Colonic mucosa (tissue), 4 donors: ENCODE results near the gene CCDC88C. TPM values are rescaled to one million over a fixed set of nuclear protein-coding genes. Genes with fewer than 3 reads are reported as not detected.

Source experiments
- DNase-seq: peaks from one replicate; pipeline ENCODE4 v3.0.0-alpha.2; 2020
- H3K27ac ChIP-seq: fragments of 200-600 bp; one replicate; pipeline ENCODE4 v1.8.0; 2021
- H3K27me3 ChIP-seq: fragments of 200-600 bp; one replicate; pipeline ENCODE4 v1.8.0; 2021
- H3K36me3 ChIP-seq: fragments of 200-600 bp; one replicate; pipeline ENCODE4 v1.8.0; 2021
- H3K4me1 ChIP-seq: fragments of 200-600 bp; one replicate; pipeline ENCODE4 v1.8.0; 2021; ENCODE audit warnings: mild to moderate bottlenecking
- H3K4me3 ChIP-seq: fragments of 200-600 bp; one replicate; pipeline ENCODE4 v1.8.0; 2021
- H3K9ac ChIP-seq, 2 donors: one replicate each; pipeline ENCODE4 v1.7.0; 2013; ENCODE audit warnings: control low read depth in 2 of 2, low read depth in 2 of 2, low read length in 2 of 2
- H3K9me3 ChIP-seq: fragments of 200-600 bp; one replicate; pipeline ENCODE4 v1.8.0; 2021
- CTCF ChIP-seq: fragments of 200-600 bp; IDR thresholded peaks from one replicate; pipeline ENCODE4 v1.8.0; 2022; ENCODE audit warnings: antibody characterized with exemption, mild to moderate bottlenecking
- intact Hi-C: fragments of 100-400 bp; cut with DNase I; formaldehyde crosslinking; loops from one replicate; pipeline ENCODE4 v1.14.1; 2022
- total RNA-seq, 2 donors: library from RNA; stranded (reverse); fragmentation: NEBNext Ultra II Directional in 1 of 2; extraction: Animal tissue kit (Norgen Biotek cat#: 25700) in 1 of 2; gene quantifications; one replicate each; pipeline ENCODE4 v1.2.1, GENCODE V29; 2021
- donor health status: healthy.
- donor health status: DM: no; HTN: no; CAD: no.
- donor health status: DM: no; HTN: no; CAD: no.

The CCDC88C gene
- total RNA-seq, 2 donors from 2014 or later: 45.6 to 48.0 TPM

GRCh38 chr14:91377700-91378652, 39.6 kb downstream of the CCDC88C start:
- no peak for TF ChIP-seq CTCF
- no peaks in the 10 kb centered on the region for H3K9me3 ChIP-seq
- DNase-seq: no peak
- H3K4me1 ChIP-seq: peaks cover 17% of the 10 kb centered on the region
- H3K27me3 ChIP-seq: no peaks in the 10 kb centered on the region
- peak overlapping the region in 1 of 2 donors; percentile 56 for H3K9ac ChIP-seq
- no peaks in the 10 kb centered on the region for H3K36me3 ChIP-seq
- no peak overlapping the region for H3K4me3 ChIP-seq
- intact Hi-C loops: no loop called here
- peak overlapping the region; percentile 53 for H3K27ac ChIP-seq

GRCh38 chr14:91376547-91377477, 40.8 kb downstream of the CCDC88C start:
- TF ChIP-seq CTCF: no peak
- Histone ChIP-seq H3K36me3 (no peaks in the 10 kb centered on the region), H3K4me1 (peaks cover 19% of the 10 kb centered on the region), H3K9ac (peak overlapping the region in 1 of 2 donors; percentile 23), H3K27ac (no peak overlapping the region), H3K9me3 (no peaks in the 10 kb centered on the region), H3K27me3 (no peaks in the 10 kb centered on the region), H3K4me3 (no peak overlapping the region)
- intact Hi-C loops: no loop called here
- DNase-seq: no peak

GRCh38 chr14:91375720-91376452, 41.7 kb downstream of the CCDC88C start:
- no peaks in the 10 kb centered on the region for H3K27me3 ChIP-seq
- no peak overlapping the region for H3K4me3 ChIP-seq
- no peak for TF ChIP-seq CTCF
- intact Hi-C loops: no loop called here
- no peak overlapping the region for H3K27ac ChIP-seq
- H3K36me3 ChIP-seq: no peaks in the 10 kb centered on the region
- no peak overlapping the region for H3K9ac ChIP-seq
- no peaks in the 10 kb centered on the region for H3K9me3 ChIP-seq
- peaks cover 22% of the 10 kb centered on the region for H3K4me1 ChIP-seq
- DNase-seq: no peak

GRCh38 chr14:91374879-91375702, 42.5 kb downstream of the CCDC88C start:
- Histone ChIP-seq H3K9ac (no peak overlapping the region), H3K4me1 (peaks cover 22% of the 10 kb centered on the region), H3K27ac (no peak overlapping the region), H3K36me3 (no peaks in the 10 kb centered on the region), H3K4me3 (no peak overlapping the region), H3K27me3 (no peaks in the 10 kb centered on the region), H3K9me3 (no peaks in the 10 kb centered on the region)
- TF ChIP-seq CTCF: no peak
- no peak for DNase-seq
- intact Hi-C loops: no loop called here
